ENCODE measurements around the gene GRHL1. TPM values are rescaled to one million over a fixed set of nuclear protein-coding genes. Genes with fewer than 3 reads are reported as not detected.

Gene GRHL1
- total RNA-seq, 2 experiments from 2014 or later = 1.2 to 2.0 TPM

DNA sequence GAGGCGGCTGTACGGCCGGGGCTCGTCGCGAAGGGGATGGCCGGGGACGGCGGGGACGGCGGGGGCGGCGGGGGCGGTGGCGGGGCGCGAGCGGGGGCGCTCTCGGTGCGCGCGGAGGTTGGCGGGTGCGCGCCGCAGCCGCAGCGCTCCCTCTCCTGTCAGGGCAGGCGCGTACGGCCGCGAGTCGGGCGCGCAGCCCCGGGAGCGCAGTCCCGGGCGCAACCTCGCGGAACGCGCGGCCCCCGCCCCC, 296 bp upstream of the GRHL1 start:
- no peak for DNase-seq
- ChIA-PET POLR2A (no interaction called here), CTCF (no interaction called here)
- H3K9me3 Mint-ChIP-seq = no peaks in the 10 kb centered on the region
- no peaks in the 10 kb centered on the region for H3K36me3 Mint-ChIP-seq (ENCODE audit: low read depth)
- H3K27me3 Mint-ChIP-seq = peaks cover 50% of the 10 kb centered on the region
- H3K27ac Mint-ChIP-seq = no peak overlapping the region
- peak overlapping the region; percentile 75 for H3K4me3 Mint-ChIP-seq
- peaks cover 9% of the 10 kb centered on the region for H3K4me1 Mint-ChIP-seq

DNA sequence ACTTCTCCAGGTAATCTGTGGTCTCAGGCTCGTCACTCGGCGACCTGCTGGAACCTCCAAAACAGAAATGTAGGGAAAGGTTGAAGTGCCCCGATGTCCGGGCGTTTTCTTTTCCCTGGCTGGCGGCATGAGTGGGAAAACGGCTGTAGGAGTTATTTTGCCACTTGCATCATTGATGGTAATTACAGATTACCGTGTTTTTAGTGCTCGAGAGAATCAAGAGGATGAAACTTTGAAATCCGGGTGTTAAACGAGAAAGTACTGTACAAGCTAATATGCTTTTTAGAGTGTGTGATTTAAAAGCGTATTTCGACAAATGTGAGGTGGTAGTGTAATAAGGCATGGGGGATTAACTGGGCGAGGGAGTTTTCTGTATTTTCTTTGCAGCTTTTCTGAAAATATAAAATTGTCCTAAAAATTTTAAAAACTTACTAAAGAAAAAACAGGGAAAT, 819 bp downstream of the GRHL1 start:
- Mint-ChIP-seq H3K27me3 (peaks cover 41% of the 10 kb centered on the region), H3K27ac (no peak overlapping the region), H3K4me1 (peaks cover 9% of the 10 kb centered on the region), H3K36me3 (ENCODE audit: low read depth) (no peaks in the 10 kb centered on the region), H3K4me3 (peak overlapping the region; percentile 54), H3K9me3 (no peaks in the 10 kb centered on the region)
- DNase-seq = no peak
- POLR2A ChIA-PET = interaction anchor here (1.5 to 1.7 kb wide), 2 partner anchors 10 to 109 kb away, joined by 3 to 6 read pairs; partner anchors contain the start of gene TAF1B
- CTCF ChIA-PET = interaction anchor here (1.2 kb wide), 2 partner anchors 32 to 97 kb away, joined by 3 to 4 read pairs; no protein-coding TSS in a partner anchor

DNA sequence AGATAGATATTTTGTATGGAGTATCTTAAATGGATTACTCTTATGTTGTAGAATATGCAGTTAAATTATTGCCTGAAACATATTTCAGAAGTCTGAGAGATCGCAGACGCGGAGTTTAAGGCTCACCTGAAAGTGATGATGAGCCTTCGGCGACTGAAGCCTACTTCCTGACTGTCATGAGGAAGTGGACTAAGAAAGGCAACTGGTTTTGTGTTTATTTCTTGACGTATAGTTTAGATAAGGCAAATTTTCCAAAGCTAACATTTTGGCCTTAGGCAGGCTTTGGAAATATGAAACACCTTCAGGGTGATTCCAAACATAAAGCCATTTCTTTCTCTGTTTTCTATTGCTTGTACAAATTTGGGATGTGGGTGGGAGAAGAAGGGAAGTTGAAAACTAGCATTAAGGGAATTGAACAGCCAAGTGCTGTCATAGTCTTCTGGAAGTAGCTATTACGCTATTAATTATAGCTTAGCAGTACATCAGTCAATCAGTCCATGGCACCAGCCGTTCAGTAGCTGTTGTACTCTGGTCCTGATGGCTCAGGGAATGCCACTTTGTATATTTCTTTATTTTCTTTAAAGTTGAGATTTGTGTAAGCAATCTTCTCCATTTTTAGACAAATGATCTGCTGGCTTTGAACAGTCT, 1.5 kb downstream of the GRHL1 start:
- CTCF ChIA-PET = interaction anchor here (1.2 kb wide), 2 partner anchors 31 to 96 kb away, joined by 3 to 4 read pairs; no protein-coding TSS in a partner anchor
- peaks cover 44% of the 10 kb centered on the region for H3K27me3 Mint-ChIP-seq
- peaks cover 9% of the 10 kb centered on the region for H3K4me1 Mint-ChIP-seq
- H3K4me3 Mint-ChIP-seq = peak overlapping the region; percentile 54
- no peak for DNase-seq
- H3K9me3 Mint-ChIP-seq = no peaks in the 10 kb centered on the region
- no peak overlapping the region for H3K27ac Mint-ChIP-seq
- no peaks in the 10 kb centered on the region for H3K36me3 Mint-ChIP-seq (ENCODE audit: low read depth)
- POLR2A ChIA-PET = interaction anchor here (1.5 to 1.7 kb wide), 2 partner anchors 9 to 110 kb away, joined by 3 to 6 read pairs; partner anchors contain the start of gene TAF1B

DNA sequence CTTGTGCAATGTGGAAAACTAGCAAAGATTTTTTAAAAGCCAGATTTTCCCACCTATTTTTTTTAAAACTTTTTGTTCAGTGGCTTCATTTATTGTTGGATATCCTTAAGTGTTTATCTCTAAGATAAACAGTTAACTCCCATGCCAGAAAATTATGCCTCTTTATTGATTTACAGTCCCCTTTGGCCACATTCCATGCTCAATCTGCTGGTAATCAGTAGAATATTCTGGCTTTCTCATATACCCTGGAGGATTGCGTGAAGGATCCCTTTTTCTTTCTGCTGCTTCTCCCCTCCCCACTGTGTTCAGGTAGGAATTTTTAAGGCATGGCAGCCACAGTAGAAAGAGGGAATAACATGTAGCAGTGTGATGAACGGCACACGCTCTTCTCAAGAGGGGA, 2.6 kb downstream of the GRHL1 start:
- peaks cover 9% of the 10 kb centered on the region for H3K4me1 Mint-ChIP-seq
- POLR2A ChIA-PET = no interaction called here
- no peaks in the 10 kb centered on the region for H3K9me3 Mint-ChIP-seq
- H3K27me3 Mint-ChIP-seq = peaks cover 41% of the 10 kb centered on the region
- DNase-seq = no peak
- H3K27ac Mint-ChIP-seq = no peak overlapping the region
- CTCF ChIA-PET = no interaction called here
- no peak overlapping the region for H3K4me3 Mint-ChIP-seq
- no peaks in the 10 kb centered on the region for H3K36me3 Mint-ChIP-seq (ENCODE audit: low read depth)

DNA sequence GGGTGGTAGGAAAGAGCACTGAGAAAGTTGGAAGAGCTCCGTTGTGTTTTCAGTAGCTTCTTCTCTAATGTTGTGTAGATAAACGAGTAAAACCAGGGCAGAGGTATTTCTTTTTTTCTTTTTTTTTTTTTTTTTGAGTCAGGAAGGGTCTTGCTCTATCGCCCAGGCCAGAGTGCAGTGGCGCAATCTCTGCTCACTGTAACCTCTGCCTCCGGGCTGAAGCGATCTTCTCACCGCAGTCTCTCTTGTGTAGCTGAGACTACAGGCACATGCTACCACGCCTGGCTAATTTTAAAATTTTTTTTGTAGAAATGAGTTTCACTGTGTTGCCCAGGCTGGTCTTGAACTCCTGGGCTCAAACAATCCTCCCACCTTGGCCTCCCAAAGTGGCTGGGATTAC, 6.6 kb downstream of the GRHL1 start:
- ChIA-PET CTCF (interaction anchor here (0.8 to 4.3 kb wide), 2 partner anchors 26 to 90 kb away, joined by 3 to 25 read pairs; no protein-coding TSS in a partner anchor), POLR2A (no interaction called here)
- Mint-ChIP-seq H3K9me3 (no peaks in the 10 kb centered on the region), H3K36me3 (ENCODE audit: low read depth) (no peaks in the 10 kb centered on the region), H3K27me3 (peaks cover 24% of the 10 kb centered on the region), H3K4me3 (no peak overlapping the region), H3K27ac (no peak overlapping the region), H3K4me1 (no peaks in the 10 kb centered on the region)
- DNase-seq = no peak

DNA sequence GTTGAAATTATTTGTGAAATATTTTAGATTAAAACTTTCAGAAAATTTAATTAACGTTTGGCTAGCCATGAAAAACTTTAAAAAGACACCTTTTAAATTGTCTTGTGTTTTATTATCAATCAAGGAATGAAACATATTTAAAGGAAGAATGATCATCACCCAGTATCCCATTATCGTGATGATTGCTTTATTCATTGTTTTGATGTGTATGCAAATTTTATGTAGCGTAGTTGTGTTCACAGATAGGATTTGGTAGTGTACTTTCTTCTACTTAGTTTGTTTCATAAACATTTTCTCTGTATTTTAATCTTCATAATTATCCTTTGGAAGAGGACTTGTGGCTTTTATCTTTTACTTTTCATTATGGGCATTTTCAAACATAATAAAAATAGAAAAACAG, 7.8 kb downstream of the GRHL1 start:
- no peak for DNase-seq
- H3K27ac Mint-ChIP-seq = no peak overlapping the region
- no peaks in the 10 kb centered on the region for H3K9me3 Mint-ChIP-seq
- H3K36me3 Mint-ChIP-seq (ENCODE audit: low read depth) = no peaks in the 10 kb centered on the region
- peaks cover 15% of the 10 kb centered on the region for H3K27me3 Mint-ChIP-seq
- POLR2A ChIA-PET = no interaction called here
- peaks cover 2% of the 10 kb centered on the region for H3K4me1 Mint-ChIP-seq
- no peak overlapping the region for H3K4me3 Mint-ChIP-seq
- CTCF ChIA-PET = no interaction called here

DNA sequence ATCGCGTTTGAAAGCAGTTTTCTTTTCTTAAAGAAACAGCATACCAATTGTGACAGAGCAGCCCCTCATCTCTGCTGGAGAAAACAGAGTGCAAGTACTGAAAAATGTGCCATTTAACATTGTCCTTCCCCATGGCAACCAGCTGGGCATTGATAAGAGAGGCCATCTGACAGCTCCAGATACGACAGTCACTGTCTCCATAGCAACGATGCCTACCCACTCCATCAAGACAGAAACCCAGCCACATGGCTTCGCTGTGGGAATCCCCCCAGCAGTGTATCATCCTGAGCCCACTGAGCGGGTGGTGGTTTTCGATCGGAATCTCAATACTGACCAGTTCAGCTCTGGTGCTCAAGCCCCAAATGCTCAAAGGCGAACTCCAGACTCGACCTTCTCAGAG, 9.5 kb downstream of the GRHL1 start:
- no peak for DNase-seq
- CTCF ChIA-PET = interaction anchor here (0.7 to 2.3 kb wide), 7 partner anchors 10 to 162 kb away, joined by 3 to 10 read pairs (median 4); no protein-coding TSS in a partner anchor
- Mint-ChIP-seq H3K27ac (no peak overlapping the region), H3K36me3 (ENCODE audit: low read depth) (peaks cover 7% of the 10 kb centered on the region), H3K9me3 (no peaks in the 10 kb centered on the region), H3K27me3 (peaks cover 10% of the 10 kb centered on the region), H3K4me1 (peaks cover 19% of the 10 kb centered on the region), H3K4me3 (no peak overlapping the region)
- POLR2A ChIA-PET = interaction anchor here (0.8 kb wide), 1 partner anchor 17 kb away, joined by 3 read pairs; no protein-coding TSS in a partner anchor

DNA sequence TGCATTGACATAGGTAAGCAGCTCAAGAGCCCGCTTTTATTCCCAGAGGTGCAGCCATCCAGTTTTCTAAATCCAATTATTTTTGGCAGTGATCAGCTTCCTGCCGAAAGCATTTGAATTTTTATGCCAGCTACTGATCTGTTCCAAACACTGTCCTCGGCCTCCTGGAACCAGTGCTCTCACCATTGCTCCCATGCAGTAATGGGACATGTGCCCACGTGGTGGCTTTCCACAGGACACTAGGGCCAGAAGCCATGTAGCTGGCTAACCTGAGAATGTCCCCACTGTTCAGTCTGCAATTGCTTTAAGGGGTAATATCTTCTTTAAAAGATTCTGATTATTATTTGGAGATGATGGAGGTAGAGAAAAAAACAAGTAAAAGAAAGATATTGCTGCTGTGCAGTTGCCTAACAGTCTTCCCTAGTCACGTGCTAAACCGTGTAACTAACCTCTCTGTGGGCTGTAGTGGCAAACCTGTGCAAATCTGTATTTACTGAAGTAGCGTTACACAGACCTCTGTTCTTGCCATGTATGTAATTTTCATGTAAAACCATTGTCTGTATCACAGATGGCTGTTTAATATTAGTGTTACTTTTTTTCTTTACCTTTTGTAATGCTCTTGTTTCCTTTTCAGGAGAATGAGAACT, 13.0 kb downstream of the GRHL1 start:
- Mint-ChIP-seq H3K9me3 (no peaks in the 10 kb centered on the region), H3K27ac (peak overlapping the region; percentile 83), H3K36me3 (ENCODE audit: low read depth) (peaks cover 7% of the 10 kb centered on the region), H3K27me3 (peaks cover 1% of the 10 kb centered on the region), H3K4me1 (peaks cover 36% of the 10 kb centered on the region), H3K4me3 (no peak overlapping the region)
- ChIA-PET POLR2A (interaction anchor here (0.7 kb wide), 1 partner anchor 121 kb away, joined by 3 read pairs; the partner anchor contains the start of gene TAF1B), CTCF (interaction anchor here (1.1 to 4.7 kb wide), 3 partner anchors 20 to 444 kb away, joined by 3 to 28 read pairs (median 6); no protein-coding TSS in a partner anchor)
- DNase-seq = no peak

DNA sequence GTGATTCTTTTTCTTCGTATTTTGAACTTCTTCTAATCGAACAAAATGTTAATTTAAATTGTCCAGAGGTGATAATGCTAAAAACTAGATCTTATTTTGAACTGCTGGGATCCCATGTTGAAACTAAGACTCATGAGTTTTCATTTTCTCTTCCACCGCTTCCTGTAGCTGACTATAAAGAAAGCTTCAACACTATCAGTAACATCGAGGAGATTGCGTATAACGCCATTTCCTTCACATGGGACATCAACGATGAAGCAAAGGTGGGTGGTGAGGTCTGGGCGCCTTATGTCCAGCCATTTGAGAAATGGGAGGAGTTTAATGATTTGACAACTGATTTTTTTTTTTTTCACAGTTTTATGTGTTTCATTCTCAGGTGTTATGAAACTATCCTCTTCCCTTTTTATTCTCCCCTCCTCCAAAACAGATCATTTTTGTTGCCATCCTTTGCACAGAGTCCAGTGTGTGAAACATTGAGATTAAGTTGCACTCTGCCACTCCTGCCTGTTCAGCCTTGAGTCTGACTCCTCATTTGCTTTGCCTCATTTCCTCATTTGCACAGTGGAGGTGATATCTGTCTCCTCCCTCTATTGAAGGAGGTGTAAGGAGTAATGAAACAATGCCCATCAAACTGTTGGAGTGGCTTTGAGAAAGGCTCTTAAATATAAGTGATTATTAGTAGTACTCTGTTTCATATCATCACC, 13.8 kb downstream of the GRHL1 start:
- Mint-ChIP-seq H3K36me3 (ENCODE audit: low read depth) (peaks cover 7% of the 10 kb centered on the region), H3K9me3 (no peaks in the 10 kb centered on the region), H3K4me3 (peak overlapping the region; percentile 15), H3K27ac (peak overlapping the region; percentile 83), H3K27me3 (peaks cover 1% of the 10 kb centered on the region), H3K4me1 (peaks cover 36% of the 10 kb centered on the region)
- ChIA-PET POLR2A (interaction anchor here (0.7 kb wide), 1 partner anchor 122 kb away, joined by 3 read pairs; the partner anchor contains the start of gene TAF1B), CTCF (interaction anchor here (1.1 to 4.7 kb wide), 3 partner anchors 19 to 443 kb away, joined by 3 to 28 read pairs (median 6); no protein-coding TSS in a partner anchor)
- no peak for DNase-seq

DNA sequence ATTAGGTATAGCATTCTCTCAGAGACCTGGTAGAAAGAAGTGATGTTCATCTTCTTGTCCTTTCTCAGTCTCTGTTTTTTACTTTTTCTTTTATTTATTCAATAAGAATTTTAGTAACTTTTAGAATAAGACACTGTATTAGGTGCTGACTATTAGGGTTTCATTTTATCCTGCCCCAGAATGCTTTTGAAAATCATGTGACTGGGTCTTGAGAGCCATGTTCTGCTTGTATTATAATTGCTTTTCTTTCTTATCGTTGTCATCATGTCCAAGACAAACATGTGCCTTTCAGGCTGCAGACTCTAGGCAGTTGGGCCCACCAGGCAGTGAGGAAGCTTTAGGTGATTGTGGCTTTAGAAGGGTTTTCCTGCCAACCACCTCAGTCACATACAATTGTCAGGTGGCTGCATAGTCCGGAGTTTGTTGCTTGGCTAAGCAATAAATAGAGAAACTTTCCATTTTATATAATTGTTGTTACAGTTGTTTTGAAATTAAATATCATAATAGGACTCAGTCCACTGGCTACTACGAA, 15.1 kb downstream of the GRHL1 start:
- Mint-ChIP-seq H3K27ac (peak overlapping the region; percentile 34), H3K4me1 (peaks cover 36% of the 10 kb centered on the region), H3K27me3 (peaks cover 1% of the 10 kb centered on the region), H3K9me3 (no peaks in the 10 kb centered on the region), H3K36me3 (ENCODE audit: low read depth) (peaks cover 7% of the 10 kb centered on the region), H3K4me3 (no peak overlapping the region)
- POLR2A ChIA-PET = no interaction called here
- CTCF ChIA-PET = interaction anchor here (4.7 kb wide), 1 partner anchor 18 kb away, joined by 28 read pairs; no protein-coding TSS in a partner anchor
- no peak for DNase-seq

DNA sequence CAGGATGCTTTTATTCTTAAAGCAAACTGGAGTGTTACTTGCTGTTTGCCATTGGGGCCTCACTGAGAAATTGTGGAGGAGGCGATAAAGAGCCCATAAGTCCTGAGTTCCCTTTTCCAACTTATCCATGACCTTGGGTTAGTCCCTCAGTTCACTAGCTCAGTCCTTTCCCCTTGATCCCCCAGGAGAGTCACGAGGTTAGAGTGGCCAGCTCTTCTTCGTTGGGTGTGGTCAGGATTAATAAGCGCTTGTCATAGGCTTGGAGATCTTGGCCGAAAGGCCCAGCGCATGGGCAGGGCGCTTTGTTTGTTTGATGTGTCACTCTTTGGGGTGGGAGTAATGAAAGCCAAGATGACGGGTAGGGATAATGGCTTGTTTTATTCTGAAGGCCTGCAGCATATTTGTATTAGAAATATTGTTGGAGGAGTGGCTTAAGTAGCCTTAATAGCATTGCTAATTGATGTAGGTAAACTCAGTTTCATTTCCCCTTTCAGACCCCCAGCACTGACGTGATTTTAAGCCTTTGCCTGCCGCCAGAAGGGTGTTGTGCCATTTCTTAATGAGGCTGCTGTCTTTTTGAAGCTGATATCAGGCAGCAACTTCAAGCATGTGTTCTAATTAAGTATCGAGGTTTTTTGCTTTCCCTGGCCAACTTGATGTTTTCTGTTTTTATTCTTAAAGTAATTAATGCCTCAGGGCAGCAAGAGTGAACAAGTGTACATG, 15.7 kb downstream of the GRHL1 start:
- no peak for DNase-seq
- Mint-ChIP-seq H3K27ac (no peak overlapping the region), H3K4me1 (peaks cover 36% of the 10 kb centered on the region), H3K4me3 (no peak overlapping the region), H3K9me3 (no peaks in the 10 kb centered on the region), H3K27me3 (peaks cover 1% of the 10 kb centered on the region), H3K36me3 (ENCODE audit: low read depth) (peaks cover 7% of the 10 kb centered on the region)
- ChIA-PET CTCF (interaction anchor here (0.7 to 4.7 kb wide), 2 partner anchors 16 to 17 kb away, joined by 3 to 28 read pairs; no protein-coding TSS in a partner anchor), POLR2A (interaction anchor here (0.6 kb wide), 1 partner anchor 700 kb away, joined by 3 read pairs; no protein-coding TSS in a partner anchor)

Data from activated CD4-positive, alpha-beta memory T cell treated with anti-CD3 and anti-CD28 coated beads, Interleukin-2, amount 10 ng/mL, durations not matched to agents 7 days and 5 days (primary cell).